ENCODE results near the gene USP10.

GRCh38 chr16:84817206-84817605 lies 117.4 kb downstream of the USP10 start:
- TF ChIP-seq CTCF (conservative IDR thresholded peaks at IDR 0.05 in 1 of 2, IDR thresholded peaks at IDR 0.05 in 1 of 2; ENCODE audit: extremely low read depth in 1 of 2, insufficient read depth in 1 of 2, low read depth in 1 of 2, low read length in 2 of 2) (no peak), EZH2 (IDR thresholded peaks at IDR 0.05; ENCODE audit: borderline replicate concordance, low read length) (no peak)

All from mammary epithelial cell (primary cell).